ENCODE measurements around the gene UNC5C.

UNC5C gene

GRCh38 chr4:95517576-95518345 lies 31.0 kb downstream of the UNC5C start:
- no peak for DNase-seq

- DNase-seq, result no peak
Observed at GRCh38 chr4:95516528-95517017, 32.2 kb downstream of the UNC5C start.

GRCh38 chr4:95515589-95515988 lies 33.2 kb downstream of the UNC5C start:
- no peak for DNase-seq

- DNase-seq, result no peak
Observed at GRCh38 chr4:95513022-95513421, 35.8 kb downstream of the UNC5C start.

GRCh38 chr4:95511477-95511876 lies 37.3 kb downstream of the UNC5C start:
- no peak for DNase-seq

GRCh38 chr4:95510877-95511276 lies 37.9 kb downstream of the UNC5C start:
- no peak for DNase-seq

- no peak for DNase-seq
Observed at GRCh38 chr4:95510145-95510544, 38.6 kb downstream of the UNC5C start.

- no peak for DNase-seq
Observed at GRCh38 chr4:95508421-95508820, 40.4 kb downstream of the UNC5C start.

- DNase-seq, result no peak
Observed at GRCh38 chr4:95507561-95507960, 41.2 kb downstream of the UNC5C start.

GRCh38 chr4:95507147-95507546 lies 41.6 kb downstream of the UNC5C start:
- no peak for DNase-seq

GRCh38 chr4:95506264-95506663 lies 42.5 kb downstream of the UNC5C start:
- DNase-seq, result no peak

GRCh38 chr4:95505799-95506198 lies 43.0 kb downstream of the UNC5C start:
- no peak for DNase-seq

GRCh38 chr4:95505151-95505550 lies 43.6 kb downstream of the UNC5C start:
- no peak for DNase-seq

- DNase-seq, result no peak
Observed at GRCh38 chr4:95504501-95504900, 44.3 kb downstream of the UNC5C start.

- DNase-seq, result no peak
Observed at GRCh38 chr4:95500361-95500760, 48.4 kb downstream of the UNC5C start.

GRCh38 chr4:95499291-95499696 lies 49.5 kb downstream of the UNC5C start:
- DNase-seq, result no peak

- DNase-seq, result no peak
Observed at GRCh38 chr4:95494186-95494585, 54.6 kb downstream of the UNC5C start.

GRCh38 chr4:95478679-95479078 lies 70.1 kb downstream of the UNC5C start:
- no peak for DNase-seq

GRCh38 chr4:95476121-95476520 lies 72.7 kb downstream of the UNC5C start:
- DNase-seq, result no peak

- DNase-seq, result no peak
Observed at GRCh38 chr4:95472534-95472933, 76.2 kb downstream of the UNC5C start.

- no peak for DNase-seq
Observed at GRCh38 chr4:95470622-95471021, 78.2 kb downstream of the UNC5C start.

- no peak for DNase-seq
Observed at GRCh38 chr4:95469617-95470016, 79.2 kb downstream of the UNC5C start.

GRCh38 chr4:95466791-95467190 lies 82.0 kb downstream of the UNC5C start:
- DNase-seq, result no peak

GRCh38 chr4:95465010-95465409 lies 83.8 kb downstream of the UNC5C start:
- no peak for DNase-seq

- no peak for DNase-seq
Observed at GRCh38 chr4:95462921-95463320, 85.9 kb downstream of the UNC5C start.
